UCSD-AML1 (cell line): Measurements from ENCODE around the gene SENP7.
"Not testable (repeated sequence)": the region's sequence is repeated elsewhere in the genome, so short reads cannot be mapped to it uniquely, and the experiment has no call there.

Experiments
- DNase-seq: peaks from one replicate; lab custom pipeline; 2025; ENCODE audit not compliant: unreplicated experiment; lab: John Stamatoyannopoulos, UW

The SENP7 gene

GRCh38 chr3:101329016-101329673, 183.9 kb downstream of the SENP7 start:
- DNase-seq: no peak

DNA sequence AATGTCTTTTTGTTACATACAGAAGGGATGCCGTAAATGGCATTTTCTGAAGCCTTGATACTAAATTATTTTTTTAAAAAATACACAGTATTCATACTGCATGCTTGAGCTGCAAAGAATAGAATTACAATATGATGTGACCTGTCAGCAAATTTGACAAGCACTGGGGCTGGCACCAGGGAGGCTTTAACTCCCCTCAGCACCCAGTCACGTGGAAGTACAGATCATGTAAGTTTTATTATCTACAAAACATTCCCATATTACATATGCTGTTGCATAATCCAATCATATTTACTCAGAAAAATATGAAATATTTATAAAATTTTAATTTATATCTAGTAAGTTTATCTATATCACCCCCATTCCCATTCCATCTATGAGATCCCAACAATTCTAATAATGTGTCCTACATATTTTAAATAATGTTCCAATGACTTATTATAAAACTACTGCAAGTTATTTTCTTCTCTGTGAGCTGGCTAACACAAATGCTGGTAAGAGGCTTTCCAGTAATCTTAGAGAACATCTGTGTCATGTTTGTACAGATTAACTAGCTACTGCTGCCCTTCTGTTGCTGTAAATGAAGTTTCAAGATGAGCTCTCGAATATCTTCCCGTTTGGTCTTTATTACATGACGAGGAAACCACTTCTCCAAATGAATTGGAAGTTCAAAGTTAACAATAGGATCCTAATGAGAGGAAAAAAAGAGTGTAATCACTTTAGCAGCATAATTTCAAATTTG, 187.4 kb downstream of the SENP7 start:
- no peak for DNase-seq

DNA sequence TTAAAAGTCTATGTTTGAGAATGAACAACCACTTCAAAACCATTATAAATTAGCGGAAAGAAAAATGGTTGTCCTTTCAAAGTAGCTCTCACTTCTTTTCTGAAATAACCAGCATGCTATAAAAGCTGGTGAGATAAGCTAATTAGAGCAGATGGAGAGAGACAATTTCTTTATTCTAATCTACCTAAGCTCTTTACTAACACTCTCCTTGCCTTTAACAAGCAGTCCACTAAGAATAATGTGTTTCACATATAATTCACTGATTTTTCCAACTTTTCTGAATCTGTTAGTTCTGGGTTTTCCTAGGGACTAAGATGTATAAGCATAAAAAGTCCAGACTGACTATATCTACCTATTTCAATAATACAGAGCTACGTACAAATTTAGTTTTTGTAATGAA, 192.5 kb downstream of the SENP7 start, which contains the start of gene IMPG2:
Gene IMPG2, minus strand, starts transcription at position 101 of the 400 bp plus-strand sequence. CDS start 203 bp downstream, outside the sequence.
- no peak for DNase-seq

- no peak for DNase-seq
Observed at GRCh38 chr3:101319531-101319930, 193.5 kb downstream of the SENP7 start.

DNA sequence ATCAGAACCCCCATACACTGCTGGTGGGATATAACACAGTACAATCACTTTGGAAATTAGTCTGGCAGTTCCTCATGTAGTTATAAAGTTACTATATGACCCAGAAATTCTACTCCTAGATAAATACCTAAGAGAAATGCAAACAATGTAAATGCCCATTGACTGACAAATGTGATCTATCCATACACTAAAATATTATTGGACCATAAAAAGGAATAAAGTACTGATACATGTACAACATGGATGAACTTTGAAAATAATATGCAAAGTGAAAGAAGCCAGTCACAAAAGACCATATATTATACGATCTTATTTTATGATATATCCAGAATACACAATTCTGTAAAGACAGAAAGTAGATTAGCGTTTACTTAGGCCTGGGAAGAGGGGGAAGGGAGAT, 200.5 kb downstream of the SENP7 start:
- DNase-seq: no peak

DNA sequence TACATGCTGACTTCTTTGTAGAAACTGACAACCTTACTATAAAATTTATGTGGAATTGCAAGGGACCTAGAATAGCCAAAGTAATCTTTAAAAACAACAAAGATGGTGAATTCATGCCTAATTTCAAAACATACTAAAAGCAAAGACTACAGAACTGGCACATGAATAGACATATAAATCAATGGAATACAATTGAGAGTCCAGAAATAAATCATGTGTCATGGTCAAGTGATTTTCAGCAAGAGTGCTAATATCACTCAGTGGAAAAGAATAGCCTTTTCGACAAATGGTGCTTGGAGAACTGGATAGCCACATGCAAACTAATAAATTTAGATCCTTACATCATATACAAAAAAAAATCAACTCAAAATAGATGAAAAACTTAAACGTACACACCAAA, 201.3 kb downstream of the SENP7 start:
- DNase-seq: no peak

DNA sequence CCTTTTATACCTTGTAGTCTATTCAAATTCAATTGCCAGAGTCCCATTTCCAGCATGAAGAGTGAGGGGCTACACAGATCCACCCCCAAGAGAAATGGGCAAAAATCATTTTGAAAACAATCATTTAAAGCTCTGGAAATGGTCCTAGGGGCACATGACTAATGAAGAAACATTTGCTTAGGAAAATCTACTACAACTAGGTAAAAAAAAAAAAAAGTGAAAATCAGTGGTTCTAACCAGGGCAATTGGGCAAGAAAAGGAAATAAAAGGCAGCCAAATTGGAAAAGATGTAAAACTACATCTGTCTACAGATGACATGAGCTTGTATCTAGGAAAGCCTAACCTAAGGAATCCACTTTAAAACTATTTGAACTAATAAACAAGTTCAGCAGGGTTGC, 202.0 kb downstream of the SENP7 start:
- no peak for DNase-seq

DNA sequence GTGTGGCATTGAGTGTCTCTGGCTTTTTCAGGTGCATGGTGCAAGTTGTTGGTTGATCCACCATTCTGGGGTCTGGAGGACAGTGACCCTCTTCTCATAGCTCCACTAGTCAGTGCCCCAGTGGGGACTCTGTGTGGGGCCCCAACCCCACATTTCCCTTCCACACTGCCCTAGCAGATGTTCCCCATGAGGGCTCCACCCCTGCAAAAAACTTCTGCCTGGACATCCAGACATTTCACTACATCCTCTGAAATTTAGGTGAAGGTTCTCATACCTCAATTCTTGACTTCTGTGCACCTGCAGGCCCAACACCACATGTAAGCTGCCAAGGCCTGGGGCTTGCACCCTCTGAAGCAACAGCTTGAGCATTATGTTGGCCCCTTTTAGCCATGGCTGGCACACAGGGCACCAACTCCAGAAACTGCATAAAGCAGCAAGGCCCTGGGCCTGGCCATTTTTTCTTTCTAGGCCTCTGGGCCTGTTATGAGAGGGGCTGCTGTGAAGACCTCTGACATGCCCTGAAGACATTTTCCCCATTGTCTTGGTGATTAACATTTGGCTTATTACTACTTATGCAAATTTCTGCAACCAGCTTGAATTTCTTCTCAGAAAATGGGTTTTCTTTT, 204.8 kb downstream of the SENP7 start:
- DNase-seq: not testable (repeated sequence)

DNA sequence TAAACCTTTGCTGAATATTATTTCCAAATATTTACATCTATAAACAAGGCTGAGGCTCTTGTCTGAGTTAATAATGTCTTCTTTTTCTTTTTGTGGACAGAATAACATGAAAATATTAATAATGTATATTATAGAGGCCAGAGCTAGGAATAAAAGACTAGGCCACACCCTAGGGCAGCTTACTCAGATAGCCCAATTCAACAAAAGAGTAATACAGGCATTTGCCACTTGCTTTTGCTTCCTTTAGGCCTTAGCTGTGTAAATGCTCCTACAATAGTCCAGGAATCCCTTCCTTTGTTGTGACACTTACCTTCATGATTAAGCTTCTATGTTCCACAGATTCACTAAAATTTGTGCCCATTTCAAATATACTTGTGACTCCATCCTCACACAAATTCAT, 209.2 kb downstream of the SENP7 start:
- no peak for DNase-seq

- DNase-seq: no peak
Observed at GRCh38 chr3:101303089-101303731, 209.8 kb downstream of the SENP7 start.

DNA sequence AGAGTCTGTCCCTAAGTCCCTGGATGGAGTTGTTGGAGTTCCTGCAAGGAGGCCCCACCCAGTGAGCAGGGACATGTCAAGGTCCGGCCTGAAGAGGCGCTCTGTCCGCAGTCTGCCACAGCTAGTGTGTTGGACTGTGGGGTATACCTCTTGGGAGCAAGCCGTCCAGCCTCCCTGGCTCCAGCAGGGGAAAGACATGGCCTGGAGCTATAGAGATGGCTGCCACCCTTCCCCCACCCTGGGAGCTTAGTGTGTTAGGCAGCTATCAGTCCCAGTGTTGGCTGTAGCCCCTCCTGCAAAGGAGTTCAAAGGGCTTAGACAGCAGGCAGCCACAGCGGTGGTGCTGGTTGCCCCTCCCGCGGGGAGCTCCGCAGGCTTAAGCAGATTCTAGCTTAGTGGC, 212.9 kb downstream of the SENP7 start:
- no peak for DNase-seq

- no peak for DNase-seq
Observed at GRCh38 chr3:101292027-101292426, 221.0 kb downstream of the SENP7 start.

DNA sequence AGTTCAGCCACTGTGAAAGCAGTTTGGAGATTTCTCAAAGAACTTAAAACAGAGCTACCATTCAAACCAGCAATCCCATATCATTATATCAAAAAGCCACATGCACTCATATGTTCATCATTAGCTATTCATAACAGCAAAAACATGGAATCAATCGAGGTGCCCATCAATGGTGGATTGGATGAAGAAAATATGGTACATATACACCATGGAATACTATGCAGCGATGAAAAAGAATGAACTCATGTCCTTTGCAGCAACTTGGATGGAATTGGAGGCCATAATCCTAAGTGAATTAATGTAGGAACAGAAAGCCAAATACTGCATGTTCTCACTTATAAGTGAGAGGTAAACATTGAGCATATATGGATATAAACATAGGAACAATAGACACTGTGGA, 224.7 kb downstream of the SENP7 start:
- no peak for DNase-seq

DNA sequence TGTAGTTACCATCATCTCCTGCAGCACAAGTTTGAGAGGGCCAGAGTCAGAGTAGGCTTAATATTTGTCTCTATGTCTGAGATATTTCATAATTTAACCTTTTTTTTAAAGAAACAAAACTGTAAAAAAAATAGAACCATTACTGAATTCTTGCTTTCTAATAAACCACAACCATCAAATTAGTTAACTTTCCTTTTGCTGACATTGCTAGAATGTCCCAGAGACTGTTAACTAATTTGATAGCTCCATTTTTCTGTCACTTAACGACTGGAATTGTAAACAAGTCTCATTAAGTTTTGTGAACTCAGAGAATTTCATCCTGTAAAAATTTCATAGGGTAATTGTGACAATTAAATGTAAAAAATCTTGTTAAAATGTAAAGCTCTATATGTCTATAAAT, 228.3 kb downstream of the SENP7 start:
- DNase-seq: no peak

- no peak for DNase-seq
Observed at GRCh38 chr3:101281521-101282030, 231.4 kb downstream of the SENP7 start.

GRCh38 chr3:101279765-101280385, 233.1 kb downstream of the SENP7 start:
- DNase-seq: no peak

- no peak for DNase-seq
Observed at GRCh38 chr3:101279162-101279561, 233.8 kb downstream of the SENP7 start.

DNA sequence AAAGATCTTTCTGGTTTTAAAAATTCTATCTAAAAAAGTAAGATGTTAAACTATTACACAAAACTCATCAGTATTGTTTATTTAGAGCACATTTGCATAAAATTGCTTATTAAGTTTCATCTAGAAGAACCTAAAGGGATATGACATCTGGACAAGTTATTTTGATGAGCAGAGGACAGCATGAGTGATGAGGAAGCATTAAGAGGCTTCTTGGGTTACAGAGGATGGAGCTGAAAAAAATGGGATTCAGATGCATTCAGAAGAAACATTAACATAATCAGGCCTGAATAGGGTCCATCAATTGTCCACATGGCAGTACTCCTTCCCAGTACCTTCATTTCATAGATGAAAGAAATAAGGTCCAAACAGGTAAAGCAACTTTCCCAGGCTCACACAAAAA, 234.3 kb downstream of the SENP7 start:
- no peak for DNase-seq
